HCT116 (cell line): ENCODE data around the gene ENTPD8. TPM values are rescaled to one million over a fixed set of nuclear protein-coding genes. Genes with fewer than 3 reads are reported as not detected.

ENCODE experiments used
- ATAC-seq: fragments of 200-7000 bp; cut with Tn5 transposase; 2 replicates; pipeline ENCODE4 v1.9.1; 2020; ENCODE audit warnings: mild to moderate bottlenecking, moderate library complexity
- BruUV-seq: library from RNA; stranded (reverse); fragments of 400-500 nt; replicated peaks from 2 replicates; lab custom pipeline; 2021; lab: Mats Ljungman, UMichigan
- CTCF ChIA-PET: fragments of 300-600 bp; sonication (Branson Sonifier 250); formaldehyde crosslinking; loops from one replicate; lab custom pipeline; 2021; ENCODE audit warnings: antibody characterized with exemption; lab: Charles Lee
- POLR2A ChIA-PET: fragments of 300-600, 350-600 bp; sonication (Branson Sonifier 250); formaldehyde crosslinking; loops from one replicate; lab custom pipeline; 2021; ENCODE audit warnings: antibody characterized with exemption; lab: Charles Lee
- RAD21 ChIA-PET, 2 experiments: fragments of 300-600 bp; sonication (Branson Sonifier 250); formaldehyde crosslinking; loops; one replicate each; lab custom pipeline; 2023; ENCODE audit warnings: low total read pairs in 2 of 2; ENCODE audit not compliant: uncharacterized antibody in 2 of 2, unreplicated experiment in 2 of 2, low non-redundant PET in 1 of 2; lab: Charles Lee
- DNase-seq: peaks from one replicate; pipeline ENCODE4 v3.0.0-alpha.2; 2010; ENCODE audit warnings: low read depth, low spot score
- H2AFZ ChIP-seq: fragments of 200-600 bp; shearing (Covaris generic), sonication (generic); 2 replicates; pipeline ENCODE4 v1.6.1; 2017; ENCODE audit warnings: low read depth, mixed run types, mixed read lengths, antibody characterized with exemption, low read length; ENCODE audit not compliant: poor library complexity, severe bottlenecking
- H3K27ac ChIP-seq: 2 replicates; pipeline ENCODE4 v1.5.1; 2012; ENCODE audit warnings: low read depth, low read length
- H3K27me3 ChIP-seq: fragments of 200-600 bp; sonication (generic); 2 replicates; pipeline ENCODE4 v1.6.1; 2016; ENCODE audit warnings: mixed run types, low read length, mixed read lengths; ENCODE audit not compliant: insufficient read depth
- H3K36me3 ChIP-seq, 2 experiments: fragments of 200-500 bp in 1 of 2; fragments of 200-600 bp in 1 of 2; sonication (Bioruptor generic) in 1 of 2; sonication (generic) in 1 of 2; 2 replicates each; pipeline versions ENCODE4 v1.5.1 to v1.6.1; 2014 to 2016; ENCODE audit warnings: low read length in 2 of 2, inconsistent platforms in 1 of 2, mixed read lengths in 1 of 2, mixed run types in 1 of 2; ENCODE audit not compliant: insufficient read depth in 2 of 2, control insufficient read depth in 1 of 2
- H3K4me1 ChIP-seq, 2 experiments: fragments of 200-600 bp in 1 of 2; sonication (generic) in 1 of 2; 2 replicates each; pipeline versions ENCODE4 v1.5.1 to v1.6.1; 2012 to 2017; ENCODE audit warnings: low read length in 2 of 2, inconsistent platforms in 1 of 2, mild to moderate bottlenecking in 1 of 2, mixed read lengths in 1 of 2, mixed run types in 1 of 2, moderate library complexity in 1 of 2; ENCODE audit not compliant: insufficient read depth in 2 of 2, control insufficient read depth in 1 of 2
- H3K4me2 ChIP-seq: fragments of 200-600 bp; sonication (generic); 2 replicates; pipeline ENCODE4 v1.6.1; 2017; ENCODE audit warnings: mixed run types, low read length, mixed read lengths
- H3K4me3 ChIP-seq, 2 experiments: fragments of 200-600 bp in 1 of 2; sonication (generic) in 1 of 2; replicated peaks in 1 of 2; 2 replicates each; pipeline ENCODE4 v1.5.1; 2011 to 2016; ENCODE audit warnings: low read length in 2 of 2, control low read depth in 1 of 2, low read depth in 1 of 2, mild to moderate bottlenecking in 1 of 2, mixed read lengths in 1 of 2, mixed run types in 1 of 2
- H3K79me2 ChIP-seq: fragments of 200-600 bp; sonication (generic); 2 replicates; pipeline ENCODE4 v1.6.1; 2017; ENCODE audit warnings: mild to moderate bottlenecking, mixed run types, low read length, moderate library complexity, mixed read lengths; ENCODE audit not compliant: insufficient read depth
- H3K9ac ChIP-seq: fragments of 200-600 bp; sonication (generic); 2 replicates; pipeline ENCODE4 v1.6.1; 2016; ENCODE audit warnings: low read length, mixed read lengths
- H3K9me2 ChIP-seq: fragments of 200-600 bp; sonication (generic), shearing (Covaris generic); 2 replicates; pipeline ENCODE4 v1.6.1; 2017; ENCODE audit warnings: mixed run types, mild to moderate bottlenecking, moderate library complexity; ENCODE audit not compliant: insufficient read depth
- H3K9me3 ChIP-seq, 2 experiments: fragments of 200-500 bp in 1 of 2; fragments of 200-600 bp in 1 of 2; sonication (Bioruptor generic) in 1 of 2; sonication (generic) in 1 of 2; 2 replicates each; pipeline ENCODE4 v1.6.1; 2014 to 2017; ENCODE audit warnings: low read length in 2 of 2, mixed read lengths in 2 of 2, inconsistent platforms in 1 of 2, low read depth in 1 of 2, mild to moderate bottlenecking in 1 of 2, mixed run types in 1 of 2, moderate library complexity in 1 of 2; ENCODE audit not compliant: control insufficient read depth in 1 of 2, insufficient read depth in 1 of 2
- H4K20me1 ChIP-seq: fragments of 200-600 bp; sonication (generic), shearing (Covaris generic); 2 replicates; pipeline ENCODE4 v1.6.1; 2017; ENCODE audit warnings: mixed run types, mild to moderate bottlenecking, moderate library complexity; ENCODE audit not compliant: insufficient read depth
- ATF3 ChIP-seq: IDR thresholded peaks from 2 replicates; pipeline ENCODE4 v1.6.1; 2012
- CEBPB ChIP-seq: IDR thresholded peaks from 2 replicates; pipeline ENCODE4 v1.6.1; 2012; ENCODE audit warnings: low read depth
- CTCF ChIP-seq, 3 experiments: fragments of 200-600 bp in 1 of 3; sonication (generic) in 1 of 3; IDR thresholded peaks in 2 of 3; conservative IDR thresholded peaks in 1 of 3; 2 replicates each; pipeline ENCODE4 v1.5.1; 2012 to 2017; ENCODE audit warnings: low read depth in 2 of 3, low read length in 2 of 3, antibody characterized with exemption in 1 of 3, borderline replicate concordance in 1 of 3, control low read depth in 1 of 3, mild to moderate bottlenecking in 1 of 3, mixed read lengths in 1 of 3, mixed run types in 1 of 3, moderate library complexity in 1 of 3; ENCODE audit not compliant: insufficient read depth in 1 of 3
- EGR1 ChIP-seq: IDR thresholded peaks from 2 replicates; pipeline ENCODE4 v1.6.1; 2012; ENCODE audit warnings: low read depth
- ELF1 ChIP-seq: IDR thresholded peaks from 2 replicates; pipeline ENCODE4 v1.6.1; 2012; ENCODE audit warnings: low read depth, borderline replicate concordance
- EZH2phosphoT487 ChIP-seq: fragments of 200-600 bp; IDR thresholded peaks from 2 replicates; pipeline ENCODE4 v1.6.1; 2018; ENCODE audit warnings: antibody characterized with exemption, borderline replicate concordance
- FOSL1 ChIP-seq: IDR thresholded peaks from 2 replicates; pipeline ENCODE4 v1.6.1; 2012; ENCODE audit warnings: low read depth
- JUND ChIP-seq: IDR thresholded peaks from 2 replicates; pipeline ENCODE4 v1.6.1; 2012
- POLR2A ChIP-seq: IDR thresholded peaks from 2 replicates; pipeline ENCODE4 v1.7.0; 2011; ENCODE audit warnings: borderline replicate concordance; ENCODE audit not compliant: insufficient read depth, insufficient read length; ENCODE audit errors: extremely low read depth
- POLR2AphosphoS5 ChIP-seq: IDR thresholded peaks from 2 replicates; pipeline ENCODE4 v1.6.1; 2011; ENCODE audit warnings: mild to moderate bottlenecking, low read depth, low read length, moderate library complexity
- RAD21 ChIP-seq: IDR thresholded peaks from 2 replicates; pipeline ENCODE4 v1.6.1; 2012; ENCODE audit warnings: low read depth, mild to moderate bottlenecking
- SIN3A ChIP-seq: IDR thresholded peaks from 2 replicates; pipeline ENCODE4 v1.6.1; 2012; ENCODE audit warnings: low read depth
- SP1 ChIP-seq: IDR thresholded peaks from 2 replicates; pipeline ENCODE4 v1.6.1; 2012; ENCODE audit warnings: low read depth
- SRF ChIP-seq: IDR thresholded peaks from 2 replicates; pipeline ENCODE4 v1.6.1; 2012; ENCODE audit warnings: low read depth
- TCF7L2 ChIP-seq: IDR thresholded peaks from 2 replicates; pipeline ENCODE4 v1.7.0; 2011; ENCODE audit warnings: borderline replicate concordance, inconsistent platforms; ENCODE audit not compliant: insufficient read depth, insufficient read length; ENCODE audit errors: extremely low read depth
- YY1 ChIP-seq: IDR thresholded peaks from 2 replicates; pipeline ENCODE4 v1.6.1; 2011; ENCODE audit warnings: low read length, low read depth, moderate library complexity, mild to moderate bottlenecking; ENCODE audit not compliant: insufficient replicate concordance; ENCODE audit errors: extremely low read depth
- ZFX ChIP-seq: fragments of 450-650 bp; IDR thresholded peaks from 2 replicates; pipeline ENCODE4 v1.6.1; 2017
- intact Hi-C: fragments of 100-400 bp; cut with micrococcal nuclease; formaldehyde crosslinking; loops from 2 replicates; pipeline ENCODE4 v1.10.0; 2022
- total RNA-seq: library from RNA; stranded (reverse); gene quantifications from one replicate; pipeline ENCODE4 v1.2.1, GENCODE V29; 2021; ENCODE audit not compliant: unreplicated experiment
- TF ChIP-seq, protein P1 (sequence below): IDR thresholded peaks from 2 replicates; pipeline ENCODE4 v1.6.1; 2012
- TF ChIP-seq, protein P2 (sequence below): IDR thresholded peaks from 2 replicates; pipeline ENCODE4 v1.6.1; 2012; ENCODE audit warnings: low read depth
- TF ChIP-seq, protein P3 (sequence below): IDR thresholded peaks from 2 replicates; pipeline ENCODE4 v1.6.1; 2011; ENCODE audit warnings: mild to moderate bottlenecking, low read length, moderate library complexity; ENCODE audit not compliant: insufficient replicate concordance; ENCODE audit errors: extremely low read depth

Gene ENTPD8
- total RNA-seq, 1 experiment from 2014 or later = 1.7 TPM

GRCh38 chr9:137403269-137403668, 37.9 kb downstream of the ENTPD8 start:
- Histone ChIP-seq H3K9ac (no peak overlapping the region), H2AFZ (no peak overlapping the region), H4K20me1 (no peaks in the 10 kb centered on the region), H3K4me1 (peaks cover 4 to 24% of the 10 kb centered on the region in 2 experiments; a peak in 3 of 4 replicates), H3K27me3 (no peaks in the 10 kb centered on the region), H3K9me2 (no peaks in the 10 kb centered on the region), H3K4me3 (no peak overlapping the region), H3K79me2 (no peaks in the 10 kb centered on the region), H3K36me3 (no peaks in the 10 kb centered on the region), H3K27ac (no peak overlapping the region), H3K9me3 (no peaks in the 10 kb centered on the region), H3K4me2 (no peak overlapping the region)
- TF ChIP-seq ATF3 (no peak), POLR2A (no peak), POLR2AphosphoS5 (no peak), ELF1 (no peak), SP1 (no peak), EZH2phosphoT487 (no peak), JUND (no peak), CTCF (IDR thresholded peaks at IDR 0.05 in 2 of 3, conservative IDR thresholded peaks at IDR 0.05 in 1 of 3; ENCODE audit: borderline replicate concordance in 1 of 3, insufficient read depth in 1 of 3, low read depth in 2 of 3, low read length in 2 of 3) (no peak), SRF (no peak), RAD21 (no peak), SIN3A (no peak), FOSL1 (no peak), TCF7L2 (no peak), ZFX (no peak), EGR1 (no peak), CEBPB (no peak), YY1 (no peak)
- TF ChIP-seq, protein P1, sequence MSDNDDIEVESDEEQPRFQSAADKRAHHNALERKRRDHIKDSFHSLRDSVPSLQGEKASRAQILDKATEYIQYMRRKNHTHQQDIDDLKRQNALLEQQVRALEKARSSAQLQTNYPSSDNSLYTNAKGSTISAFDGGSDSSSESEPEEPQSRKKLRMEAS = no peak
- TF ChIP-seq, protein P2, sequence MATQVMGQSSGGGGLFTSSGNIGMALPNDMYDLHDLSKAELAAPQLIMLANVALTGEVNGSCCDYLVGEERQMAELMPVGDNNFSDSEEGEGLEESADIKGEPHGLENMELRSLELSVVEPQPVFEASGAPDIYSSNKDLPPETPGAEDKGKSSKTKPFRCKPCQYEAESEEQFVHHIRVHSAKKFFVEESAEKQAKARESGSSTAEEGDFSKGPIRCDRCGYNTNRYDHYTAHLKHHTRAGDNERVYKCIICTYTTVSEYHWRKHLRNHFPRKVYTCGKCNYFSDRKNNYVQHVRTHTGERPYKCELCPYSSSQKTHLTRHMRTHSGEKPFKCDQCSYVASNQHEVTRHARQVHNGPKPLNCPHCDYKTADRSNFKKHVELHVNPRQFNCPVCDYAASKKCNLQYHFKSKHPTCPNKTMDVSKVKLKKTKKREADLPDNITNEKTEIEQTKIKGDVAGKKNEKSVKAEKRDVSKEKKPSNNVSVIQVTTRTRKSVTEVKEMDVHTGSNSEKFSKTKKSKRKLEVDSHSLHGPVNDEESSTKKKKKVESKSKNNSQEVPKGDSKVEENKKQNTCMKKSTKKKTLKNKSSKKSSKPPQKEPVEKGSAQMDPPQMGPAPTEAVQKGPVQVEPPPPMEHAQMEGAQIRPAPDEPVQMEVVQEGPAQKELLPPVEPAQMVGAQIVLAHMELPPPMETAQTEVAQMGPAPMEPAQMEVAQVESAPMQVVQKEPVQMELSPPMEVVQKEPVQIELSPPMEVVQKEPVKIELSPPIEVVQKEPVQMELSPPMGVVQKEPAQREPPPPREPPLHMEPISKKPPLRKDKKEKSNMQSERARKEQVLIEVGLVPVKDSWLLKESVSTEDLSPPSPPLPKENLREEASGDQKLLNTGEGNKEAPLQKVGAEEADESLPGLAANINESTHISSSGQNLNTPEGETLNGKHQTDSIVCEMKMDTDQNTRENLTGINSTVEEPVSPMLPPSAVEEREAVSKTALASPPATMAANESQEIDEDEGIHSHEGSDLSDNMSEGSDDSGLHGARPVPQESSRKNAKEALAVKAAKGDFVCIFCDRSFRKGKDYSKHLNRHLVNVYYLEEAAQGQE = no peak
- TF ChIP-seq, protein P3, sequence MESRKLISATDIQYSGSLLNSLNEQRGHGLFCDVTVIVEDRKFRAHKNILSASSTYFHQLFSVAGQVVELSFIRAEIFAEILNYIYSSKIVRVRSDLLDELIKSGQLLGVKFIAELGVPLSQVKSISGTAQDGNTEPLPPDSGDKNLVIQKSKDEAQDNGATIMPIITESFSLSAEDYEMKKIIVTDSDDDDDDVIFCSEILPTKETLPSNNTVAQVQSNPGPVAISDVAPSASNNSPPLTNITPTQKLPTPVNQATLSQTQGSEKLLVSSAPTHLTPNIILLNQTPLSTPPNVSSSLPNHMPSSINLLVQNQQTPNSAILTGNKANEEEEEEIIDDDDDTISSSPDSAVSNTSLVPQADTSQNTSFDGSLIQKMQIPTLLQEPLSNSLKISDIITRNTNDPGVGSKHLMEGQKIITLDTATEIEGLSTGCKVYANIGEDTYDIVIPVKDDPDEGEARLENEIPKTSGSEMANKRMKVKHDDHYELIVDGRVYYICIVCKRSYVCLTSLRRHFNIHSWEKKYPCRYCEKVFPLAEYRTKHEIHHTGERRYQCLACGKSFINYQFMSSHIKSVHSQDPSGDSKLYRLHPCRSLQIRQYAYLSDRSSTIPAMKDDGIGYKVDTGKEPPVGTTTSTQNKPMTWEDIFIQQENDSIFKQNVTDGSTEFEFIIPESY = no peak
- DNase-seq (no peak), ATAC-seq (no peak)
- CTCF ChIA-PET = no interaction called here
- POLR2A ChIA-PET = no interaction called here
- no TSS peak for BruUV-seq
- RAD21 ChIA-PET = no interaction called here
- intact Hi-C loops = no loop called here
